Measurements from ENCODE around the gene UFSP1.

DNA sequence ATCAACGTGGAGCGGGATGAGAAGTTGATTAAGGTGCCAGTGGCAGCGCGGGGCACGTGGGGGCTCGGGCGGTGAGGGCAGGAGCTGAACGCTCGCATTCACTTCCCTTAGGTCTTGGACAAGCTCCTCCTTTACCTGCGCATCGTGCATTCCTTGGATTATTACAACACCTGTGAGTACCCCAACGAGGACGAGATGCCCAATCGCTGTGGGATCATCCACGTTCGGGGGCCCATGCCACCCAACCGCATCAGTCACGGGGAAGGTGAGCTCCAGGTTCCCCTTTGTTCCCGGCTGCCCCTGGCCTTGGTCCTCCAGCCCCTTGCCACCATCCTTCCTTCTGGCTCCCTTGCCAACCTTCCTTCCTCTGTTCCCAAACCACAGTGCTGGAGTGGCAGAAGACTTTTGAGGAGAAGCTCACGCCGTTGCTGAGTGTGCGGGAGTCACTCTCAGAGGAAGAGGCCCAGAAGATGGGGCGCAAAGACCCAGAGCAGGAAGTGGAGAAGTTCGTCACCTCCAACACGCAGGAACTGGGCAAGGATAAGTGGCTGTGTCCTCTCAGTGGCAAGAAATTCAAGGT, 2.5 kb downstream of the UFSP1 start:
- TF ChIP-seq CTCF (IDR thresholded peaks at IDR 0.05) (no peak), POLR2A (IDR thresholded peaks at IDR 0.05) (no peak)
